NT2/D1 (cell line): ENCODE measurements around the gene ERG.

ENCODE experiments used
- SUZ12 ChIP-seq: IDR thresholded peaks from 2 replicates; pipeline ENCODE4 v1.6.1; 2011; ENCODE audit not compliant: insufficient read length, insufficient read depth; ENCODE audit errors: extremely low read depth
- YY1 ChIP-seq: IDR thresholded peaks from 2 replicates; pipeline ENCODE4 v1.6.1; 2011; ENCODE audit not compliant: insufficient read length, insufficient read depth

DNA sequence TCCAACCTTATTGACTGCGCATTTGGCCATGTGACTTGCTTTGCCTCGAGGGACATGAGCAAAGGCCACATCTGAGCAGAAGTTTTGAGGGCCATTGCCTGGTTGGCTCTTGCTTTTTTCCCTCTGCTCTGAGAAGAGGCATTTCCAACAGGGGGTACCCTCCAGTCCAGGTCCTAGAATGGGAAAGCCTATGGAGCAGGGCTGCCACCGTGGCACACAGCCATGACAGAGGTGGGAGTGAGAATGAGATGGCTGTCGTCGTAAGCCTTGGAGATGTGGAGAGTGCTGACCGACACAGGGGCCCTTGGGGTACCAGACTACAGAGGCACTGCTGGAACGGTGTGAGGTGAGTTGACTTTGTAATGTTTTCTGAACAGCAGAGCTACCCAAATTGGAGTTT, 138.4 kb downstream of the ERG start:
- TF ChIP-seq YY1 (no peak), SUZ12 (no peak)
